ENCODE measurements around the gene REN. TPM values are rescaled to one million over a fixed set of nuclear protein-coding genes. Genes with fewer than 3 reads are reported as not detected.

The REN gene
- polyA plus RNA-seq, 1 experiment = 0.99 TPM

DNA sequence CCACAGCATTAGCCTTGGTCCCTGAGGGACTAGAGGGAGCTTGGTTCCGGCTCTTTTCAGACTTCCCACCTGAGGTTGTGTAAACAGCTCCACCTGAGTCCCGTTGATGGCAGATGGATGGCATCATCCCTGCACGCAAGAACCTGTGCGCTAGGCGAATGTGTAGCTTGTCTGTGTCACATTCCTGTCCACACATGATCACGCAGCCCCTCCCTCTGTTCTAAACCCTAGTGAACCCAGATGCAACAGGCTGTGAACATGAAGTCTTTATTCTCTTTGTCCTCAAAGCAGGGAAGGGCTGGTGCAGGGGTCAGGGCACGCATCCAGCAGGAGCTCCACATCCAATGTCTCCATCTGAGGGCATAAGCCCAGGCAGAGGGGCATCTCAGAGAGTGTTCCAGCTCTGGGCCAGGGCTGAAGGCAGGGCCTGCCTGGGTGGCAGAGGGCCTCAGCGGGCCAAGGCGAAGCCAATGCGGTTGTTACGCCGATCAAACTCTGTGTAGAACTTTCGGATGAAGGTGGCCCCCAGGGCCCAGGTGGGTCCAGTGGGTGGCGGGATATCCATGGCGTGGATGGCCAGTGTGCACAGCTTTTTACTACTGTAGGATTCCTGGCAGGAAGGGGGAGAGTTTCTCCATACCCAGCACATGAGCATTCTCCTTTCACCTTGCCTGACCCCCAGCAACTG, 11.4 kb downstream of the REN start:
- no peaks in the 10 kb centered on the region for H3K36me3 ChIP-seq (ENCODE audit: control insufficient read depth, insufficient read depth, low read length)
- no peaks in the 10 kb centered on the region; the same call in 1 of the 2 replicates for H3K27me3 ChIP-seq (ENCODE audit: control insufficient read depth, insufficient read depth, low read length)
- no peak overlapping the region for H3K4me3 ChIP-seq (ENCODE audit: low read depth, low read length)
- ChIA-PET POLR2A (no interaction called here), CTCF (interaction anchor here (0.8 to 5.1 kb wide), 4 partner anchors 9 to 239 kb away, joined by 3 to 33 read pairs (median 8); no protein-coding TSS in a partner anchor)
- DNase-seq (ENCODE audit: low read depth) = no peak
- TF ChIP-seq, protein P1, sequence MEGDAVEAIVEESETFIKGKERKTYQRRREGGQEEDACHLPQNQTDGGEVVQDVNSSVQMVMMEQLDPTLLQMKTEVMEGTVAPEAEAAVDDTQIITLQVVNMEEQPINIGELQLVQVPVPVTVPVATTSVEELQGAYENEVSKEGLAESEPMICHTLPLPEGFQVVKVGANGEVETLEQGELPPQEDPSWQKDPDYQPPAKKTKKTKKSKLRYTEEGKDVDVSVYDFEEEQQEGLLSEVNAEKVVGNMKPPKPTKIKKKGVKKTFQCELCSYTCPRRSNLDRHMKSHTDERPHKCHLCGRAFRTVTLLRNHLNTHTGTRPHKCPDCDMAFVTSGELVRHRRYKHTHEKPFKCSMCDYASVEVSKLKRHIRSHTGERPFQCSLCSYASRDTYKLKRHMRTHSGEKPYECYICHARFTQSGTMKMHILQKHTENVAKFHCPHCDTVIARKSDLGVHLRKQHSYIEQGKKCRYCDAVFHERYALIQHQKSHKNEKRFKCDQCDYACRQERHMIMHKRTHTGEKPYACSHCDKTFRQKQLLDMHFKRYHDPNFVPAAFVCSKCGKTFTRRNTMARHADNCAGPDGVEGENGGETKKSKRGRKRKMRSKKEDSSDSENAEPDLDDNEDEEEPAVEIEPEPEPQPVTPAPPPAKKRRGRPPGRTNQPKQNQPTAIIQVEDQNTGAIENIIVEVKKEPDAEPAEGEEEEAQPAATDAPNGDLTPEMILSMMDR (IDR thresholded peaks at IDR 0.05; ENCODE audit: insufficient read depth, low read depth, low read length) = no peak

DNA sequence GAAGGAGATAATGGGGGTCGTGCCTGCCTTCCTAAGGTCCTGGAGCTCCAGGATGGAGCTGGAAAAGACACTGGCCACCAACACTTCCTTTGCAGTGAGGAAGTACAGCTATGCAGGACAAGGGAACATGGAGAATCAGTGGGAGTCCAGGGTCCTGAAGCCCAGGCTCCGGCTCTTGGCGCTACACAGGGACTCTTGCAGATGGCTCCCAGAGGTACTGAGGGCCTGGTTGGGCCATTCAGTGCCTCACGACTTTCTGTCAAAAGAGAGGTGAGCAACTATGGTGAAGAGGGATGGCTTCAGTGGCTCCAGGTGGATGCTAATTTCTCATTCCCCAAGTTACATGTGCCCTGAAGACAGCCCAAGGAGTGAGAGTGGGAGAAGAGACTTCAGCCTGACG, 12.5 kb downstream of the REN start:
- ChIA-PET POLR2A (no interaction called here), CTCF (interaction anchor here (3.2 to 5.1 kb wide), 3 partner anchors 10 to 283 kb away, joined by 11 to 33 read pairs (median 13); no protein-coding TSS in a partner anchor)
- no peak overlapping the region for H3K4me3 ChIP-seq (ENCODE audit: low read depth, low read length)
- H3K27me3 ChIP-seq (ENCODE audit: control insufficient read depth, insufficient read depth, low read length) = no peaks in the 10 kb centered on the region; the same call in 1 of the 2 replicates
- TF ChIP-seq, protein P1 (IDR thresholded peaks at IDR 0.05; ENCODE audit: insufficient read depth, low read depth, low read length) = no peak
- DNase-seq (ENCODE audit: low read depth) = no peak
- H3K36me3 ChIP-seq (ENCODE audit: control insufficient read depth, insufficient read depth, low read length) = no peaks in the 10 kb centered on the region

DNA sequence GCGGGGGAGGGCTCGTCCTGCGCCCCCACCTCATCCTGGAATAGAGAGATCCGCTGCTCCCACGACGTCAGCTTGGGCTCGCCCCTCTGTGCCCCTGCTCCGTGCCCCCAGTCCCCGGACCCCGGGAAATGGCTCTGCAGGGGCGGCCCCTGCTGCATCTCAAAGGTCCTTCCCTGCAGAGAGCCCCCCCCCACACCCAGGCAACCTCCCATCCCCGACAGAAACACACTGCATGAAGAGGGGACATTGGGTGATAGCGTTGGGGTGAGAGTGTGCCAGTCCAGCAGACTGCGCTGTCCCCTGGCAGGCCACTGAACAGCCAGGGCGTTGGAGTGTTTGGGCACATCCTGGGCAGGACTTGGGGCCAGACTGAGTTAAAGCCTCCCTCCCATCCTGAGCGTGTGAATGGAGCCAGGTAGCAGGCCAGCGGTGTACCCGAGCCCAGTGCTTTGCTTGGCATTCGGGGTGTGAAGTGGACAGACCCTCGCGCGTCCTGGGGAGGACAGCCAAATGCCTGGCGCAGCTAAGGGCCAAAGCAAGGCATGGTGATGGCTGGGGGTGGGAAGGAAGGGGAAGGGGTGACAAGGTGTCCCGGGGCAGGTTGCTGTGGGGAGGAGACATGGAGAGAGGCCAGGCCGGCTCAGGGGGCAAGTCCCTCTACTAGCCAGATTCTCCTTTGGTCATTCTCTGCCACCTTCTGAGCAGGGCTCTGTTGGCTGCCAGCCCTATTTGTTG, 13.7 kb downstream of the REN start:
- Histone ChIP-seq H3K36me3 (ENCODE audit: control insufficient read depth, insufficient read depth, low read length) (no peaks in the 10 kb centered on the region; the same call in 1 of the 2 replicates), H3K4me3 (ENCODE audit: low read depth, low read length) (peak overlapping the region; percentile 73), H3K27me3 (ENCODE audit: control insufficient read depth, insufficient read depth, low read length) (no peaks in the 10 kb centered on the region; the same call in 1 of the 2 replicates)
- TF ChIP-seq, protein P1 (IDR thresholded peaks at IDR 0.05; ENCODE audit: insufficient read depth, low read depth, low read length) = no peak
- ChIA-PET CTCF (interaction anchor here (1.1 to 5.5 kb wide), 6 partner anchors 11 to 282 kb away, joined by 8 to 33 read pairs (median 12); no protein-coding TSS in a partner anchor), POLR2A (interaction anchor here (0.6 kb wide), 1 partner anchor 281 kb away, joined by 11 read pairs; no protein-coding TSS in a partner anchor)
- DNase-seq (ENCODE audit: low read depth) = no peak

GRCh38 chr1:204151552-204152309, 14.4 kb downstream of the REN start, which contains the start of gene ETNK2:
Gene ETNK2, minus strand, starts transcription at chr1:204152044. Its CDS starts 192 bp downstream, at chr1:204151852.
- H3K4me3 ChIP-seq (ENCODE audit: low read depth, low read length) = peak within 1 kb of the TSS; percentile 73
- DNase-seq (ENCODE audit: low read depth) = no peak
- ChIA-PET POLR2A (no interaction called here), CTCF (interaction anchor here (1.0 to 5.5 kb wide), 9 partner anchors 11 to 291 kb away, joined by 3 to 33 read pairs (median 9); no protein-coding TSS in a partner anchor)
- TF ChIP-seq, protein P1 (IDR thresholded peaks at IDR 0.05; ENCODE audit: insufficient read depth, low read depth, low read length) = no peak
- H3K36me3 ChIP-seq (ENCODE audit: control insufficient read depth, insufficient read depth, low read length) = no peaks in the 10 kb centered on the region; the same call in 1 of the 2 replicates
- no peaks in the 10 kb centered on the region; the same call in 1 of the 2 replicates for H3K27me3 ChIP-seq (ENCODE audit: control insufficient read depth, insufficient read depth, low read length)

Measured in BJ (cell line).